ENCODE results near the gene TNC.

TNC gene

DNA sequence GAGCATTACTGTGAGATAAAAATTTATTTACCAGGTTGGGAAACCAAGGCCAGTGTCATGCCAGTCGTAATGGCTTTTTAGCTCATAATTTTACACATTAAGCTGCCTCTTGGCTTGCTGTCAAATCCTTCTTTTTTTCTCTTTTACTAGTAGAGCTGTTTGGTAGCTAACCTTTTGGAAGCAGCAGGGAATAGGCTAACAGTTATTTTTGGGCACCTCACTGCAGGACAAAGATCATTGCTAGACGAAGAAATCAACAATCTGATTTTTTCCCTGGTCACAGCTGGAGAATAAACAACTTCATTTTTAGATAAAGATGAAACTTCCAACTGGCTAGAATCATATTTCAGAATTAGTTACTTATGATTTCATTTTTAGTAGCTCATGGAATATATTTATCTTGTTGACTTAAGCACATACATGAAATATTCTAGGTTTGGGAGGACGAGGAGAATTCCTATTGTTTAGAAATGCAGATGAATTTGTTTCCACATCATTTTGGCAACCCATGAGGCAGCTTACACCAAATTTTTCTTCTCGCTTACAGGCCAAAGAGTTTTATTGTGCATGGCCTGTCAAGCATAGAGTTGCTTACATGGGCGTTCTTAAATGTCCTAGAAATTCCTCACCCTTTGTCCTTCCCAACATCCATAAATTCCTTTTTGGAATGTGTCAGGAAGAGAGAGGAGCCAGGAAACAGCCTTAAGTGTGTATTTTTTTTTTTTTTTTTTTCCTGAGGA is 19.6 kb downstream of the TNC start:
- no peak for DNase-seq (ENCODE audit: low read depth)

GRCh38 chr9:115093520-115093919 is 24.4 kb downstream of the TNC start:
- no peak for DNase-seq (ENCODE audit: low read depth)

GRCh38 chr9:115090486-115090885 is 27.5 kb downstream of the TNC start:
- DNase-seq (ENCODE audit: low read depth) = no peak

GRCh38 chr9:115088860-115089259 is 29.1 kb downstream of the TNC start:
- no peak for DNase-seq (ENCODE audit: low read depth)

GRCh38 chr9:115086886-115087285 is 31.1 kb downstream of the TNC start:
- no peak for DNase-seq (ENCODE audit: low read depth)

DNA sequence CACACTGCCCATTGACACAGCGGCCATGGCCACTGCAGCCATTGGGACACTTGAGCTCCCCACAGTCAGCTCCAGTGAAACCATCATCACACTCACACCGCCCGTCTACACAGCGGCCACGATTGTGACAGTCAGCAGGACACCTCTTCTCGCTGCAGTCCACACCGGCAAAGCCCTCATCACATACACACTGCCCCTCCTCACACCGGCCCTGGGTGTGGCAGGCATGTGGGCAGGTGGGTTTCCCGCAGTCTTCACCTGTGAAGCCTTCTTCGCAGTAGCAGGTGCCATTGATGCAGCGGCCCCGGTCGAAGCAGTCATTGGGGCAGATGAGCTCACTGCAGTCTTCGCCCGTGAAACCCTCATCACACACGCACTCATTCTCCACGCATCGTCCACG is 31.5 kb downstream of the TNC start:
- no peak for DNase-seq (ENCODE audit: low read depth)

- no peak for DNase-seq (ENCODE audit: low read depth)
Measured at GRCh38 chr9:115085773-115086377, 32.1 kb downstream of the TNC start.

- DNase-seq (ENCODE audit: low read depth) = no peak
Measured at GRCh38 chr9:115084709-115085108, 33.2 kb downstream of the TNC start.

GRCh38 chr9:115084157-115084556 is 33.8 kb downstream of the TNC start:
- no peak for DNase-seq (ENCODE audit: low read depth)

DNA sequence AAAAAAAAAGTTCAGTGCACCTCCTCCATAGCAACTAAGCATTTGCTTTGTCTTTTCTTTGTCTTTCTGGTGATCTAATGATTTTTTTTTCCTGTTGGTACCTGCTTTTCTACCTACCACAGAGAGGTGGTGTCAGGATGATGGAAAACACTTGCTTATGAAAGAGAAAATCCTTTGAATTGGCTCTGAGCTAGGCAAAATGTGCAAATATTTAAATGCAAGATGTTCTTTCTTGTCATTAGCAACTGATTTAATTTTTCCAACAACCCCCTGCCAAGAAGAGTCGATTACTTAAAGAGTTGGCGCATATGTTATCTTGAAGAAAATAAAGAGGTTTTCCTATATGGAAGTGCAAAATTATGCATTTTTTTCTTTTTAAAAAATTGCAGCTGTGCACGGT is 37.7 kb downstream of the TNC start:
- no peak for DNase-seq (ENCODE audit: low read depth)

DNA sequence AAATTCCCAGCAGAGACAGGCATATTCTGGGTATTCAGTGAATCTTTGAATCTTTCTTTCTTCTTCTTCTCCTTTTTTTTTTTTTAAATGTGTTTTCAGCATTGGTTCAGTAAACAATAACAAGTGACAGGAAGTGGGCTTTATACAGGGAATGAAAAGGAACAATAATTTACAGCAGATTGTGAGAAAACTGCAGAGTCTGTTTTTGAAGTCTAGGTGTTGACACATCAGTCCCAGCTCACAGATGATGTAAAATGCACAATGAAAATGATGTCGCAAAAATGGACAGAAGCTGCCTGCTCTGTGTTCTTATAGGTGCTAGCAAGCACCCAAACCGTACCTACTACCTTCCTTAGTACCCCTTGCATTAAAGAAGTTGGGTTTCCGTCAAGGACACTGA is 38.8 kb downstream of the TNC start:
- DNase-seq (ENCODE audit: low read depth) = no peak

- no peak for DNase-seq (ENCODE audit: low read depth)
Measured at GRCh38 chr9:115073456-115073855, 44.5 kb downstream of the TNC start.

DNA sequence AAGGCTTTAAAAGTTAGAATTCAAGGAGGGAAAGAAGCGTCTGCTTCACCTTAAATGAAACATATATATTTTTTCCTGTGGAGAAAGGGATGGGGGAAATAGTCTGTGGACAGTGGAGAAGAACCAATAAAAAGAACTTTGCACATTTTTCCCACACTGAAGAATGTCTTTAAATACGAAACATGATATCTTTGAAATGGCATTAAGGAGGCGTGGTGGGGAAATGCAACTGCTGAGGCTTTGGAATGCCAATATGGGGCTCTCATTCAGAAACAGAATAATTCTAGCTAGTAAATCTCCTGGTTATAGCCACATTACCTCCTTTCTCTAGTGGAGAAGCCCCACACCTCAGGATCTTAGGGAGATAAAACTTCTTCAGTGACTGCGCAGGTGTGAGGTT is 46.8 kb downstream of the TNC start:
- no peak for DNase-seq (ENCODE audit: low read depth)

GRCh38 chr9:115069771-115070170 is 48.2 kb downstream of the TNC start:
- DNase-seq (ENCODE audit: low read depth) = no peak

DNA sequence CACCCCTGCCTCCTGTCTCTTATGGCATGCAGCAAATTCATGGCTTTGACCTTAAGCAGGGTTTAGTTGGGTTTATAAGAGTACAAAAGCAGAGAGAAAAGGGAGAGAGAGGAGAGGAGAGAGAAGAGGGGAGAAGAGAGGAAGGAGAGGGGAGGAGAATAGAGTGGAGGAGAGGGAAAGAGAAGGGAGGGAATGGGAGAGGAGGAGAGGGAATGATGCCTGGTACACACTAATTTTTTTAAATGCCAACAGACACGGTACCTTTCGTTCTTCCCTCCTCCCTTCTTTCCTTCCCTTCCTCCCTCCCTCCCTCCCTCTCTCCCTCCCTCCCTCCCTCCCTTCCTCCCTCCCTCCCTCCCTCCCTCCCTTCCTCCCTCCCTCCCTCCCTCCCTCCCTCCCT is 48.7 kb downstream of the TNC start:
- DNase-seq (ENCODE audit: low read depth) = no peak

- DNase-seq (ENCODE audit: low read depth) = no peak
Measured at GRCh38 chr9:115068031-115068430, 49.9 kb downstream of the TNC start.

GRCh38 chr9:115063058-115063845 is 54.7 kb downstream of the TNC start:
- no peak for DNase-seq (ENCODE audit: low read depth)

GRCh38 chr9:115058684-115059315 is 59.2 kb downstream of the TNC start:
- DNase-seq (ENCODE audit: low read depth) = no peak

DNA sequence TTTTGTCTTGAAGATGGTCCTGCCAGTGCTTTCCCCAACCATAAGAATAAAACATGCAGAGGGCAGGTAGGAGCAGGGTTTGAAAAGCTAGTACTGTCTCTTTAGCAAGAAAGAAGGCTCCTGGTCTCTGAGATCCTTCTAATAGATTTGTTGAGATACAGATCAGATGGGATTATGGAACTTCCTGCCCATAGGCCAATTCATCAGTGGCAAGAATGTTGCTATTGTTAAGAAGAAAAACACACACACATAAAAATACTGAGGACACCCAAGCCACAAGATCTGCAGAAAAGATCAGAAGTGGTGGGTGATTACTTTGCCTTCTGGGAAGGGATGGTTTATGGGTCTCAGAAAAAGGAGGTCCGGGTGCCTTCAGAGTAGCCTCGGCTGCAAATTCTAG is 59.8 kb downstream of the TNC start:
- DNase-seq (ENCODE audit: low read depth) = no peak

DNA sequence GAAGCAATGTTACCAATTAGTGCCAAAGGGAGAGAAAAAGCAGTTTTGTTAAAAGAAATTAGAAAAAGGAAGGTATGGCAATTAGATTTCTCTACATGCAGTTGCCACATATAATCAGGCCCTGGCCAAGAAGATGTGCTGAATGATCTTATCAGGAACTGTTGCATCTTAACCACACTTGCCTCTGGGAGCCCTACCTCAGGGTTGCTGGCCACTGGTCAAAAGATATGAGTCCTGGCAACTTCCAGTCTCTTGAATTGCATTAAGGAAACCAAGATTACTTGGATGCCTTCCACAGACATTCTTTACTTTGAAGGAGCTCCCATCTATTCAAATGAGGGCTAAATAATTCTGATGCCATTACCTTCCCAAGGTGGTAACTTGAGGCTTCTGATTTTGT is 60.4 kb downstream of the TNC start:
- DNase-seq (ENCODE audit: low read depth) = no peak

- DNase-seq (ENCODE audit: low read depth) = no peak
Measured at GRCh38 chr9:115050002-115050490, 67.9 kb downstream of the TNC start.

GRCh38 chr9:115046824-115047223 is 71.1 kb downstream of the TNC start:
- DNase-seq (ENCODE audit: low read depth) = no peak

DNA sequence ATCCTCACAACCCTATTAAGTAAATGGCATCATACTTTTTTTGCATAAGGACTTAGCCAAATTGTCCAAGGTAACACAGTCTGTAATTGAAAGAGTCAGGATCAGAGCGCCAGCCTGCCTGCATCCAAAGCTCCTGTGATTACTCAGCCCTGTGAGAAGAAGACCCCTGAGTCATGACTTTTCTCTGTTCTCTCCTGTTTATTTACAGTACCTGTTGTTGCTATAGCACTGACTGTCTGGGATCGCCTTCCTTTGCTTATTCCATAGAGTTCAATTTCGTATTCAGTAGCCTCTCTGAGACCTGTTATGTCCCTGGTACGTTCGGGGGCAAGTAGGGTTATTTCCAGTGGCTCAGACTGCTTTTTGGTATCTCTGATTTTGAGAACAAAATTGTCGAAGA is 71.8 kb downstream of the TNC start:
- no peak for DNase-seq (ENCODE audit: low read depth)

Data from stimulated activated CD8-positive, alpha-beta memory T cell treated with anti-CD3 and anti-CD28 coated beads, Interleukin-12 subunit alpha, Interleukin-12 subunit beta, amount 100 ng/mL, for 4 hours (primary cell).